Keratinocyte (primary cell): ENCODE measurements around the gene RAPGEF4. TPM values are rescaled to one million over a fixed set of nuclear protein-coding genes. Genes with fewer than 3 reads are reported as not detected.

Experiments used
- DNase-seq: peaks from one replicate; pipeline ENCODE4 v3.0.0-alpha.2; 2011; ENCODE audit warnings: low read depth, missing footprints, low spot score
- FAIRE-seq: peaks from 2 replicates; lab custom pipeline; 2011; peaks lifted over from hg19 to GRCh38; lab: Jason Lieb, UNC
- H2AFZ ChIP-seq: 2 replicates; pipeline ENCODE4 v1.6.0; 2012; ENCODE audit warnings: low read length, control low read depth, inconsistent platforms; ENCODE audit not compliant: control insufficient read depth
- H3K27ac ChIP-seq: 2 replicates; pipeline ENCODE4 v1.5.1; 2011; ENCODE audit warnings: low read length; ENCODE audit not compliant: control insufficient read depth, insufficient read depth
- H3K27me3 ChIP-seq: 3 replicates; pipeline ENCODE4 v1.6.0; 2011; ENCODE audit warnings: low read length; ENCODE audit not compliant: control insufficient read depth, insufficient read depth; ENCODE audit errors: extremely low read depth
- H3K36me3 ChIP-seq, 2 experiments: 2 replicates in 1 of 2; 3 replicates in 1 of 2; pipeline ENCODE4 v1.5.1; 2011; ENCODE audit warnings: low read length in 2 of 2, mild to moderate bottlenecking in 1 of 2; ENCODE audit not compliant: control insufficient read depth in 2 of 2, insufficient read depth in 2 of 2; ENCODE audit errors: extremely low read depth in 1 of 2
- H3K4me1 ChIP-seq: 3 replicates; pipeline ENCODE4 v1.5.1; 2011; ENCODE audit warnings: low read length; ENCODE audit not compliant: control insufficient read depth, insufficient read depth; ENCODE audit errors: extremely low read depth
- H3K4me2 ChIP-seq: 3 replicates; pipeline ENCODE4 v1.6.0; 2011; ENCODE audit warnings: low read depth, low read length; ENCODE audit not compliant: control insufficient read depth, insufficient read depth; ENCODE audit errors: extremely low read depth
- H3K4me3 ChIP-seq, 3 experiments: fragments of 200-600 bp in 1 of 3; sonication (generic) in 1 of 3; 2 replicates in 2 of 3; 3 replicates in 1 of 3; pipeline ENCODE4 v1.5.1; 2011 to 2016; ENCODE audit warnings: low read length in 3 of 3, mild to moderate bottlenecking in 3 of 3, control low read depth in 2 of 3, inconsistent platforms in 1 of 3, low read depth in 1 of 3, mixed read lengths in 1 of 3, mixed run types in 1 of 3, moderate library complexity in 1 of 3; ENCODE audit not compliant: control insufficient read depth in 2 of 3, insufficient read depth in 2 of 3; ENCODE audit errors: extremely low read depth in 1 of 3
- H3K79me2 ChIP-seq: 2 replicates; pipeline ENCODE4 v1.6.0; 2012; ENCODE audit warnings: low read length; ENCODE audit not compliant: control insufficient read depth, insufficient read depth
- H3K9ac ChIP-seq: 3 replicates; pipeline ENCODE4 v1.6.0; 2011; ENCODE audit warnings: low read length; ENCODE audit not compliant: control insufficient read depth, insufficient read depth; ENCODE audit errors: extremely low read depth
- H3K9me1 ChIP-seq: 3 replicates; pipeline ENCODE4 v1.6.0; 2011; ENCODE audit warnings: low read length; ENCODE audit not compliant: control insufficient read depth, insufficient read depth; ENCODE audit errors: extremely low read depth
- H3K9me3 ChIP-seq: 2 replicates; pipeline ENCODE4 v1.5.1; 2012; ENCODE audit warnings: low read depth, low read length; ENCODE audit not compliant: control insufficient read depth
- H4K20me1 ChIP-seq: 3 replicates; pipeline ENCODE4 v1.6.0; 2011; ENCODE audit warnings: low read length; ENCODE audit not compliant: control insufficient read depth, insufficient read depth; ENCODE audit errors: extremely low read depth
- EZH2 ChIP-seq: IDR thresholded peaks from one replicate; pipeline ENCODE4 v1.6.1; 2012; ENCODE audit warnings: inconsistent platforms, mild to moderate bottlenecking, low read length, moderate library complexity
- dilution Hi-C: fragments of 300-500 bp; cut with MboI; formaldehyde crosslinking; loops from one replicate; pipeline ENCODE4 v1.7.0; 2020; ENCODE audit warnings: low sequenced_read_pairs; ENCODE audit not compliant: extremely low pct_ligation_motif_present
- polyA plus RNA-seq, 5 experiments: library from polyadenylated mRNA; depleted of rRNA in 3 of 5; stranded (reverse) in 3 of 5; stranded (forward) in 1 of 5; unstranded in 1 of 5; fragments of >200 nt; gene quantifications; 1 replicate in 1 of 5; 2 replicates in 3 of 5; 3 replicates in 1 of 5; pipeline versions ENCODE4 v1.2.1 to v1.2.3, GENCODE V29; 2011 to 2012; ENCODE audit warnings: missing spikeins in 2 of 5, low read depth in 1 of 5, low replicate concordance in 1 of 5
- TF ChIP-seq, protein P1 (sequence below), 3 experiments: IDR thresholded peaks in 1 of 3; conservative IDR thresholded peaks in 1 of 3; optimal IDR thresholded peaks in 1 of 3; 2 replicates in 2 of 3; 3 replicates in 1 of 3; pipeline versions ENCODE3 to v1.5.1; 2011; ENCODE audit warnings: low read length in 3 of 3, mild to moderate bottlenecking in 3 of 3, moderate library complexity in 2 of 3, control low read depth in 1 of 3, inconsistent platforms in 1 of 3; ENCODE audit not compliant: insufficient read depth in 2 of 3; ENCODE audit errors: extremely low read depth in 1 of 3

The RAPGEF4 gene
- polyA plus RNA-seq, 1 donor (not counting 4 experiments of a cell fraction or from before 2014, with no cell fraction given) = 1.6 TPM

DNA sequence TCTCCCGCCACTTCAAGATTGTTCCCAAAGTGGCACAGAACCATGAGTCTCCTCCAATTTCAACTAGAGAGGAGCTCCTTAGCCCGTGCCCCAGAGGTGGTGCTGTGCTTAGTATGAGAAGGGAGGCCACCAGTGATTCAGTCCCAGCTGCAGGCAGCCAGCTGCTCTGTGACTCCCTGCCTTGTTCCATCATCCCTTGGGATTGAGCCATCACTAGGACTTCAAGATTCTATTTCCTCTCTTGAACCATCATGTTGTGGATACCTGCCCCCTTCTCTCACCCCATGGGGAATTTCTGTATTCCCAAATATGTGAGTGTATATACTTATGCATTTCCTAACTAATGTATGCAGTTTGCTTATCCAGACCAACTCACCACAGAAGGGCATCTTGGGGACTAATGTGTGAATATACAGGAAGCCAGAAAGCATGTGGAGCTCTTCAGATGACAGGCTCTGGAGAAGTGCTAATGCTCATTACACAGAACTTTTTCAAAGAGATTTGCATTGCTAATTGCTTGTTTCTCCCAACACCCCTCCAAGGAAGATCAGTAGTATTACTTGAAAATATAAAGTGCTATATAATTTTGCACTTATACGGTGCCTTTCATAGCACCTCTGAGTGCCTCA lies 229.0 kb downstream of the RAPGEF4 start:
- H3K27me3 ChIP-seq = no peaks in the 10 kb centered on the region
- dilution Hi-C loops = no loop called here

DNA sequence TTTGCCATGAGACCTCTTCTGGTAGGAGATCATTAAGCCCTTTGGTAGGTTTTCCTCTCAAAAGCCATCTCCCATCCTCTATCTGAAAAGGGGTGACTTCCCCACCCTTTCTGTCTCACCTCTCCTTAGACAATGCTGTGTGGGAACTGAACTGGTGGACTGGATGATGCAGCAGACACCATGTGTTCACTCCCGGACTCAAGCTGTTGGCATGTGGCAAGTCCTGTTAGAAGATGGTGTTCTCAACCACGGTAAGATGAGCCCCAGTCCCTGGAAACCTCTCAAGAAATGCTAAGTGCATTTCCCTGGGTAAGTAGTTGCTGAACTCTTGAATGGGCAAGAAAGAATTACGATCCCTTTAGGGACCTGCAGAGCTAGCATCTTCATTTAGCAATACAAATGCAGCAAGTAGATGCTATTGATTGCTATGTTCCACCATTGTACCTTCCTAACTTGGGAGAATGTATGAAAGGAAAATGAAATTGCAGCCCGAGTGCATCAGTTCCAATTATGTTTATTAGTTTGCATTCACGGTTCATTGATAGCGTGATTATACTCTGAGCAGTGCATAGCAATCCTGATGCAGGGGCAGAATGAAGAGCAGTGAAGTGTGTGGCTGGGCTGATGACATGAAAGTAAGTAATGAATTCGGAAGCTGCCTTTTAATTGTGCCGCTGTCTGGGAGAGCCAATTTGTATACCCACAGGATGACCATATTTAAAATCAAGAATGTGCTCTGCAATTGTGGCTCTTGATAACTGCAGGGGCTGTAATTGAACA lies 230.0 kb downstream of the RAPGEF4 start:
- Histone ChIP-seq H3K9me3 (no peaks in the 10 kb centered on the region), H3K4me3 (no peak overlapping the region), H3K27me3 (no peaks in the 10 kb centered on the region), H2AFZ (no peak overlapping the region), H3K9ac (no peak overlapping the region), H3K9me1 (no peaks in the 10 kb centered on the region), H4K20me1 (no peaks in the 10 kb centered on the region), H3K27ac (no peak overlapping the region), H3K79me2 (no peaks in the 10 kb centered on the region), H3K4me1 (peaks cover 12% of the 10 kb centered on the region), H3K36me3 (no peaks in the 10 kb centered on the region), H3K4me2 (no peak overlapping the region)
- DNase-seq (no peak), FAIRE-seq (no peak)
- dilution Hi-C loops = no loop called here
- TF ChIP-seq, protein P1, sequence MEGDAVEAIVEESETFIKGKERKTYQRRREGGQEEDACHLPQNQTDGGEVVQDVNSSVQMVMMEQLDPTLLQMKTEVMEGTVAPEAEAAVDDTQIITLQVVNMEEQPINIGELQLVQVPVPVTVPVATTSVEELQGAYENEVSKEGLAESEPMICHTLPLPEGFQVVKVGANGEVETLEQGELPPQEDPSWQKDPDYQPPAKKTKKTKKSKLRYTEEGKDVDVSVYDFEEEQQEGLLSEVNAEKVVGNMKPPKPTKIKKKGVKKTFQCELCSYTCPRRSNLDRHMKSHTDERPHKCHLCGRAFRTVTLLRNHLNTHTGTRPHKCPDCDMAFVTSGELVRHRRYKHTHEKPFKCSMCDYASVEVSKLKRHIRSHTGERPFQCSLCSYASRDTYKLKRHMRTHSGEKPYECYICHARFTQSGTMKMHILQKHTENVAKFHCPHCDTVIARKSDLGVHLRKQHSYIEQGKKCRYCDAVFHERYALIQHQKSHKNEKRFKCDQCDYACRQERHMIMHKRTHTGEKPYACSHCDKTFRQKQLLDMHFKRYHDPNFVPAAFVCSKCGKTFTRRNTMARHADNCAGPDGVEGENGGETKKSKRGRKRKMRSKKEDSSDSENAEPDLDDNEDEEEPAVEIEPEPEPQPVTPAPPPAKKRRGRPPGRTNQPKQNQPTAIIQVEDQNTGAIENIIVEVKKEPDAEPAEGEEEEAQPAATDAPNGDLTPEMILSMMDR (optimal IDR thresholded peaks at IDR 0.05 in 1 of 3, IDR thresholded peaks at IDR 0.05 in 1 of 3, conservative IDR thresholded peaks at IDR 0.05 in 1 of 3; ENCODE audit: extremely low read depth in 1 of 3, insufficient read depth in 2 of 3, low read length in 3 of 3) = no peak
- TF ChIP-seq EZH2 = no peak

More for the DNA sequence above, 229.0 kb downstream of the RAPGEF4 start:
- no peak overlapping the region for H3K27ac ChIP-seq
- H2AFZ ChIP-seq = no peak overlapping the region
- no peaks in the 10 kb centered on the region for H3K36me3 ChIP-seq
- H3K4me2 ChIP-seq = no peak overlapping the region
- FAIRE-seq (no peak), DNase-seq (no peak)
- no peaks in the 10 kb centered on the region for H3K9me3 ChIP-seq
- no peaks in the 10 kb centered on the region for H4K20me1 ChIP-seq
- no peak overlapping the region for H3K4me3 ChIP-seq
- H3K9me1 ChIP-seq = no peaks in the 10 kb centered on the region
- H3K4me1 ChIP-seq = peaks cover 12% of the 10 kb centered on the region
- no peak overlapping the region for H3K9ac ChIP-seq
- TF ChIP-seq EZH2 = no peak
- TF ChIP-seq, protein P1 (optimal IDR thresholded peaks at IDR 0.05 in 1 of 3, IDR thresholded peaks at IDR 0.05 in 1 of 3, conservative IDR thresholded peaks at IDR 0.05 in 1 of 3; ENCODE audit: extremely low read depth in 1 of 3, insufficient read depth in 2 of 3, low read length in 3 of 3) = no peak
- no peaks in the 10 kb centered on the region for H3K79me2 ChIP-seq
